Measurements from ENCODE around the gene FHOD3. TPM values are rescaled to one million over a fixed set of nuclear protein-coding genes. Genes with fewer than 3 reads are reported as not detected.

The FHOD3 gene
- total RNA-seq, 1 donor from 2014 or later, result 16.3 TPM

- no peak for DNase-seq (ENCODE audit: low spot score in 2 of 2, unreplicated experiment in 2 of 2)
- Mint-ChIP-seq H3K27ac (no peak overlapping the region), H3K36me3 (no peaks in the 10 kb centered on the region), H3K27me3 (ENCODE audit: low read depth) (no peaks in the 10 kb centered on the region), H3K4me1 (peaks cover 25% of the 10 kb centered on the region), H3K4me3 (no peak overlapping the region), H3K9me3 (no peaks in the 10 kb centered on the region)
- no peak for TF ChIP-seq CTCF (IDR thresholded peaks at IDR 0.05; ENCODE audit: unreplicated experiment)
These were observed 410.9 kb downstream of the FHOD3 start for GRCh38 chr18:36708366-36708765.

DNA sequence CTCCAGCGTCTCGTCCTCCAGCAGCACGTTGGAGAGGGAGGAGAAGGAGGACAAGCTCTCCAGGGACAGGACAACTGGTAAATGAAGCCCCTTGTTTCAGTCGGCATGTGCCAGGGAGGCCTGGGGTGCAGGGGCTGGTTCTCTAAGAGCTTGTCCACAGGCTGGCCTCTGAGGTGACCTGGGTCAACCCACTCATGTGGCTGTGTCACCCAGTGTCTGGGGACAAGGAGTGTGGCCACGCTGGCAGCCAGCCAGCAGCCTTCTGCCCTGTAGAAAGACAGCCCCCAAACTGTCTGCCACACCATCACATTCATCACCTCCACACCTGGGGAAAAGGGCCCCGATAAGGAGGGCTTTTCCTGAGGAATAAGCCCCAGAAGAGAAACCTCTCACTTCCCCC lies 411.8 kb downstream of the FHOD3 start:
- no peaks in the 10 kb centered on the region for H3K9me3 Mint-ChIP-seq
- H3K27ac Mint-ChIP-seq, result no peak overlapping the region
- no peaks in the 10 kb centered on the region for H3K27me3 Mint-ChIP-seq (ENCODE audit: low read depth)
- no peaks in the 10 kb centered on the region for H3K36me3 Mint-ChIP-seq
- no peak for DNase-seq (ENCODE audit: low spot score in 2 of 2, unreplicated experiment in 2 of 2)
- H3K4me3 Mint-ChIP-seq, result no peak overlapping the region
- H3K4me1 Mint-ChIP-seq, result peaks cover 25% of the 10 kb centered on the region
- TF ChIP-seq CTCF (IDR thresholded peaks at IDR 0.05; ENCODE audit: unreplicated experiment), result no peak

DNA sequence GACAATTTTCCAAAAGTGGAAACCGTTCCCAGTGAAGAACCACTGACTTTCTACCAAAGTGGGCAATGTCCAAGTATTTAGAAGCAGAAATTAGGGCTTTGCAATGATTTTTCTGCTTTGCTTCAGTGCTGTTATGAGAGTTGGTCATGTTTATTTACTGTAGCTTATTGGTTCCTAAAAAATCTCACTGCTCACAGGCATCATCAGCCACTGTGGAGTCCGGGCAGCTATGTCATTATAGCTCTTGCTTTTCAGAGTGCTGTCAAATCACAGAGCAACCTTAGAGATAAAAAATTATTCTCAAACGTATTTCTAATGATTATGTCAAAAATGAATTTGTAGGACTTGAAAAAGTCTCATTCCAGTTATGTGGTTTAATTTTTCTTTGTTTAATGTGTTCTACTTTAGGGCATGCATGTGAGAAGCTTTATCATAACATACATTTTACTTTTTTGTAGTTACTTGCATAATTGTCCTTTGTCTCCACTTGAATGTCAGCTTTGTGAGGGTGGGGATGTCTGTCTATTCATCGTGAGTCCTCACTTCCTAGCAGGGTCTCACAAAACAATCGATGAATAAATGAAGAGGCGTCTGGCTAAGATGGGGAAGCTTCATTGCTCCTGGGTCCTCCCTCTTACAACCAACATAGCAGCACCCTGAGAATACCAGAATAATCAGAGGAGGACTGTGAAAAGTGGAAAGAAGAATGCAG lies 413.7 kb downstream of the FHOD3 start:
- Mint-ChIP-seq H3K4me1 (peaks cover 12% of the 10 kb centered on the region), H3K27me3 (ENCODE audit: low read depth) (no peaks in the 10 kb centered on the region), H3K4me3 (no peak overlapping the region), H3K36me3 (no peaks in the 10 kb centered on the region), H3K9me3 (no peaks in the 10 kb centered on the region), H3K27ac (no peak overlapping the region)
- DNase-seq (ENCODE audit: low spot score in 2 of 2, unreplicated experiment in 2 of 2), result no peak
- TF ChIP-seq CTCF (IDR thresholded peaks at IDR 0.05; ENCODE audit: unreplicated experiment), result no peak

DNA sequence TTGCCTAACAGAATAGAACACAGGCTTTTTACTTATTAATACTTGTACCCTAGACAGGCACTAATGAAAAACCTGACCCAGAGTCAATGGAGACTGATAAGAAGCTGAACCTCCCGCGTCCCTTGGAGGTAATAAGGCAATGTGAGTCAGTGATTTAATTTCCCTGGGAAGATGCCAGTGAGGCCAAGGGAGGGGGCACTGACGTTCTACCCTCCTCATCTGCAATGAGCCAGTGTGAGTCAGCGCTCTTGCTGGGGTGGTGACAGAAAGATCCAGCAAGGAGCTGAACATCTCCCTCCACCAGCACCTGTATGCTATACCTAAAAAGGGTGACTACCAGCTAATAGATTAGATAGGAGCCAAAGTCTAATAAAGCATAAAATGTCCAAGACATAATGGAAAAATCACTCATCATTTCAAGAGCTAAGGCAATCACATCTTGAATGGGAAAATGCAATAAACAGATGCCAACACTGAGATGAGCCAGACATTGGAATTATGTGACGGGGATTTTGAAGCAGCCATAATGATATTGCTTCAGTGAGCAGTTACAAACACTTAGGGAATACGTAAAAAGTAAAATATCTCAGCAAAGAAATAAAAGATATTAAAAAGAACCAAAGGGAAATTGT lies 414.4 kb downstream of the FHOD3 start:
- H3K4me1 Mint-ChIP-seq, result peaks cover 7% of the 10 kb centered on the region
- H3K9me3 Mint-ChIP-seq, result no peaks in the 10 kb centered on the region
- H3K36me3 Mint-ChIP-seq, result no peaks in the 10 kb centered on the region
- no peak for TF ChIP-seq CTCF (IDR thresholded peaks at IDR 0.05; ENCODE audit: unreplicated experiment)
- no peaks in the 10 kb centered on the region for H3K27me3 Mint-ChIP-seq (ENCODE audit: low read depth)
- DNase-seq (ENCODE audit: low spot score in 2 of 2, unreplicated experiment in 2 of 2), result no peak
- H3K4me3 Mint-ChIP-seq, result no peak overlapping the region
- no peak overlapping the region for H3K27ac Mint-ChIP-seq

DNA sequence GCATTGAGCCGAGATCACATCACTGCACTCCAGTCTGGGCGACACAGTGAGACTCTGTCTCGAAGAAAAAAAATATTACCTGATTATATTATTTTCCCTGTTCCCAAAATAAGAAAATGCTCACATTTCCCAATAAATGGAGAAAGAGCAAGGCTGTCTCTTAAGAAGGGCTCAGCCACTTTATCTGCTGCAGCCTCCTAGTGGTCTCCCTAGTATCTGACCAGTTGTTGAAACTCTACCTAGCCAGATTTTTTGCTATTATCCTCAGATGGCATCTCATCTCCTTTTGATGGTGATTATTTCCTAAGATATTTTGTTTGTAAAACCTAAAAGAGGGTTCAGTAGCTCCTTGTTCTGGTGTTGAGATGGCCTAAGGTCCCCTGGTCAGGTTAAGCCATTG lies 417.0 kb downstream of the FHOD3 start:
- Mint-ChIP-seq H3K4me3 (no peak overlapping the region), H3K27me3 (ENCODE audit: low read depth) (no peaks in the 10 kb centered on the region), H3K4me1 (peaks cover 4% of the 10 kb centered on the region), H3K36me3 (no peaks in the 10 kb centered on the region), H3K9me3 (no peaks in the 10 kb centered on the region), H3K27ac (no peak overlapping the region)
- no peak for TF ChIP-seq CTCF (IDR thresholded peaks at IDR 0.05; ENCODE audit: unreplicated experiment)
- no peak for DNase-seq (ENCODE audit: low spot score in 2 of 2, unreplicated experiment in 2 of 2)
